ENCODE measurements around the gene SNAP47.

DNA sequence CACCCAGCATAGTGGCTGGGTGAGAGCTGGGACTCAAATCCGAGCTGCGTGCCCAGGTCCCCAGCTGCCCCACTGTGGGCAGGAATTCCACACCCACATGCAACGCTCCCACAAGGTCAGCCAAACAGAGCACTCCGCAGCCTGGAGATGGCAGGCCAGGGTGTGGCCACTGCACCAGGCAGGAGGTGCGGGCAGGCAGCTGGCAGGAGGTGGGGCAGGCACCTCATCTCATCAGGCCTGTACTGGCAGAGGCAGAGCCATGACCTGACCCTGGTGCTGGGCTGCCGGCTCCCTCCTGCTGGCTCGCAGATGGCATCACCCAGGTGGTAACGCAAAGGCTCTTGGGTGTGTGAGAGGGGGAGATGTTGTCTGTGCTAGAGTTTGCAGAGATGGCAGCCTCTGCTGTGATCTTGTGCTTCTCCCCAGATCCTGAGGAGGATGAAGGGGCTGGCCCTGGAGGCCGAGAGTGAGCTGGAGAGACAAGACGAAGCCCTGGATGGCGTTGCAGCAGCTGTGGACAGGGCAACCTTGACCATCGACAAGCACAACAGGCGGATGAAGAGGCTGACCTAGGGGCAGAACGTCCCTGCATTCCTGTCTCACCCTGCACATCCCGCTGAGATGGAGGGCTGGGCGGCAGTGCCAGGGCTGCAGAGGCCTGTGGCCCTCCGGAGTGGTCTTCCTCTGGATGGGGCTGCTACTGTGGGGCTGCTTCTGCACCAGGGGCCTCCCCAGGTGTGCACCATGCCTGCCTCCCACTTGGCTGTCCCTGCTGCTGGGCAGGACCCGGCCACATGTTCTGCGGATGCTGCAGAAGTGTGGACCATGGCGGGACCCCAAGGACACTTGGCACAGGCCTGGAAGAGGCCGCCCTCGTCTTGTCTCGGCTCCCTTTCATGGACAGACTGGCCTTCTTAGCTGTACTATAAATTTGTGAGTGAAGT lies 45.1 kb downstream of the SNAP47 start:
- no peak for TF ChIP-seq POLR2A (IDR thresholded peaks at IDR 0.05; ENCODE audit: low read depth, low read length)
- no peak for TF ChIP-seq EZH2 (IDR thresholded peaks at IDR 0.05; ENCODE audit: borderline replicate concordance, low read depth, low read length, severe bottlenecking)
- TF ChIP-seq, protein P1, sequence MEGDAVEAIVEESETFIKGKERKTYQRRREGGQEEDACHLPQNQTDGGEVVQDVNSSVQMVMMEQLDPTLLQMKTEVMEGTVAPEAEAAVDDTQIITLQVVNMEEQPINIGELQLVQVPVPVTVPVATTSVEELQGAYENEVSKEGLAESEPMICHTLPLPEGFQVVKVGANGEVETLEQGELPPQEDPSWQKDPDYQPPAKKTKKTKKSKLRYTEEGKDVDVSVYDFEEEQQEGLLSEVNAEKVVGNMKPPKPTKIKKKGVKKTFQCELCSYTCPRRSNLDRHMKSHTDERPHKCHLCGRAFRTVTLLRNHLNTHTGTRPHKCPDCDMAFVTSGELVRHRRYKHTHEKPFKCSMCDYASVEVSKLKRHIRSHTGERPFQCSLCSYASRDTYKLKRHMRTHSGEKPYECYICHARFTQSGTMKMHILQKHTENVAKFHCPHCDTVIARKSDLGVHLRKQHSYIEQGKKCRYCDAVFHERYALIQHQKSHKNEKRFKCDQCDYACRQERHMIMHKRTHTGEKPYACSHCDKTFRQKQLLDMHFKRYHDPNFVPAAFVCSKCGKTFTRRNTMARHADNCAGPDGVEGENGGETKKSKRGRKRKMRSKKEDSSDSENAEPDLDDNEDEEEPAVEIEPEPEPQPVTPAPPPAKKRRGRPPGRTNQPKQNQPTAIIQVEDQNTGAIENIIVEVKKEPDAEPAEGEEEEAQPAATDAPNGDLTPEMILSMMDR (IDR thresholded peaks at IDR 0.05; ENCODE audit: extremely low read depth in 1 of 2, insufficient read depth in 1 of 2, low read depth in 1 of 2, low read length in 2 of 2): no peak
- TF ChIP-seq MYC (IDR thresholded peaks at IDR 0.05; ENCODE audit: low read depth, low read length): no peak
- TF ChIP-seq POLR2AphosphoS5 (IDR thresholded peaks at IDR 0.05; ENCODE audit: insufficient read depth, low read depth, low read length): no peak
- TF ChIP-seq, protein P2, sequence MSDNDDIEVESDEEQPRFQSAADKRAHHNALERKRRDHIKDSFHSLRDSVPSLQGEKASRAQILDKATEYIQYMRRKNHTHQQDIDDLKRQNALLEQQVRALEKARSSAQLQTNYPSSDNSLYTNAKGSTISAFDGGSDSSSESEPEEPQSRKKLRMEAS (IDR thresholded peaks at IDR 0.05; ENCODE audit: insufficient read depth, insufficient read length): no peak
- TF ChIP-seq JUN (IDR thresholded peaks at IDR 0.05; ENCODE audit: borderline replicate concordance, insufficient read depth, insufficient read length, low read depth): no peak

Measured in endothelial cell of umbilical vein (primary cell).